Left colon (tissue), 2 donors: ENCODE results near the gene KLF18. TPM values are rescaled to one million over a fixed set of nuclear protein-coding genes. Genes with fewer than 3 reads are reported as not detected.
"Not testable (repeated sequence)": the region's sequence is repeated elsewhere in the genome, so short reads cannot be mapped to it uniquely, and the experiment has no call there.

Experiments used
- ATAC-seq: fragments of 200-7000 bp; cut with Tn5 transposase; one replicate; pipeline ENCODE4 v1.9.1; 2020; ENCODE audit warnings: mild to moderate bottlenecking, moderate library complexity
- DNase-seq, 2 donors: peaks; one replicate each; pipeline ENCODE4 v3.0.0-alpha.2; 2020
- intact Hi-C, 2 donors: fragments of 100-400 bp; cut with DNase I in 1 of 2; cut with micrococcal nuclease in 1 of 2; formaldehyde crosslinking; loops; one replicate each; pipeline versions ENCODE4 v1.11.2 to v1.14.0; 2022; cut with DNase I, micrococcal nuclease
- total RNA-seq, 2 donors: library from RNA; stranded (reverse); fragmentation: NEBNext Ultra II Directional; extraction: Animal tissue kit (Norgen Biotek cat#: 25700); gene quantifications; one replicate each; pipeline ENCODE4 v1.2.1, GENCODE V29; 2021
- donor health status: DM: no; HTN: no; CAD: no.
- donor health status: DM: yes; HTN: yes; CAD: no.

The KLF18 gene
- total RNA-seq, 2 donors from 2014 or later = not detected

GRCh38 chr1:44129616-44130500 is 11.6 kb downstream of the KLF18 start:
- intact Hi-C loops = no loop called here
- ATAC-seq (no peak), DNase-seq (no peak)

- ATAC-seq (no peak), DNase-seq (no peak)
- intact Hi-C loops = no loop called here
Measured at GRCh38 chr1:44120398-44120949, 21.0 kb downstream of the KLF18 start.

GRCh38 chr1:44119525-44119924 is 21.9 kb downstream of the KLF18 start:
- no peak for ATAC-seq
- intact Hi-C loops = no loop called here
- no peak for DNase-seq

GRCh38 chr1:44118682-44119081 is 22.7 kb downstream of the KLF18 start, which contains the start of gene KLF17:
Gene KLF17, plus strand, starts transcription at chr1:44118821. Its CDS starts 87 bp downstream, at chr1:44118908.
- DNase-seq (no peak), ATAC-seq (no peak)
- intact Hi-C loops = no loop called here

- DNase-seq, intact Hi-C loops, ATAC-seq: not testable (repeated sequence)
Measured at GRCh38 chr1:44117272-44117671, 24.2 kb downstream of the KLF18 start.

GRCh38 chr1:44114098-44114497 is 27.3 kb downstream of the KLF18 start:
- no peak for DNase-seq
- intact Hi-C loops = no loop called here

GRCh38 chr1:44113095-44113609 is 28.3 kb downstream of the KLF18 start:
- ATAC-seq (no peak), DNase-seq (no peak)
- intact Hi-C loops = no loop called here

More at GRCh38 chr1:44114098-44114497, 27.3 kb downstream of the KLF18 start:
- ATAC-seq = no peak

GRCh38 chr1:44112486-44112885 is 28.9 kb downstream of the KLF18 start:
- ATAC-seq = no peak
- intact Hi-C loops = no loop called here
- DNase-seq = no peak

GRCh38 chr1:44111861-44112260 is 29.6 kb downstream of the KLF18 start:
- DNase-seq (no peak), ATAC-seq (no peak)
- intact Hi-C loops = no loop called here

- ATAC-seq = no peak
- intact Hi-C loops = no loop called here
- DNase-seq = no peak
Measured at GRCh38 chr1:44110916-44111315, 30.5 kb downstream of the KLF18 start.

GRCh38 chr1:44108971-44109370 is 32.5 kb downstream of the KLF18 start:
- ATAC-seq (no peak), DNase-seq (no peak)
- intact Hi-C loops = no loop called here

- DNase-seq (no peak), ATAC-seq (no peak)
- intact Hi-C loops = no loop called here
Measured at GRCh38 chr1:44108241-44108640, 33.2 kb downstream of the KLF18 start.

- no peak for ATAC-seq
- intact Hi-C loops = no loop called here
- no peak for DNase-seq
Measured at GRCh38 chr1:44105810-44106209, 35.6 kb downstream of the KLF18 start.

- no peak for ATAC-seq
- intact Hi-C loops = no loop called here
- DNase-seq = peak in 1 of 2 donors; percentile 8
Measured at GRCh38 chr1:44103270-44104131, 37.9 kb downstream of the KLF18 start.

GRCh38 chr1:44101328-44101727 is 40.1 kb downstream of the KLF18 start:
- DNase-seq (no peak), ATAC-seq (no peak)
- intact Hi-C loops = no loop called here

GRCh38 chr1:44100183-44100868 is 41.1 kb downstream of the KLF18 start:
- intact Hi-C loops = no loop called here
- DNase-seq (no peak), ATAC-seq (no peak)

- no peak for DNase-seq
- intact Hi-C loops = no loop called here
- no peak for ATAC-seq
Measured at GRCh38 chr1:44094047-44094446, 47.4 kb downstream of the KLF18 start.

GRCh38 chr1:44090429-44091252 is 50.8 kb downstream of the KLF18 start:
- ATAC-seq = no peak
- no peak for DNase-seq
- intact Hi-C loops = no loop called here
